Uterus (tissue), 2 donors: ENCODE results near the gene RENBP.

Experiments used
- CTCF ChIP-seq, 4 experiments: fragments of 200-600 bp in 2 of 4; fragments of 450-650 bp in 2 of 4; sonication (generic) in 2 of 4; IDR thresholded peaks; one replicate each; pipeline ENCODE4 v1.5.1; 2016 to 2019; ENCODE audit warnings: antibody characterized with exemption in 4 of 4, mild to moderate bottlenecking in 2 of 4, moderate library complexity in 1 of 4
- POLR2A ChIP-seq, 2 donors: fragments of 450-650 bp; IDR thresholded peaks; one replicate each; pipeline ENCODE4 v1.6.1; 2016; ENCODE audit warnings: antibody characterized with exemption in 2 of 2, mild to moderate bottlenecking in 1 of 2, moderate library complexity in 1 of 2

GRCh38 chrX:153938226-153938786 lies 6.1 kb downstream of the RENBP start:
- TF ChIP-seq CTCF (IDR thresholded peaks at IDR 0.05) (no peak), POLR2A (IDR thresholded peaks at IDR 0.05) (no peak)
